Amniotic epithelial cell (primary cell): ENCODE measurements around the gene PPA2.

Source experiments
- DNase-seq: peaks from one replicate; pipeline ENCODE4 v3.0.0-alpha.2; 2010; ENCODE audit warnings: low read depth

Gene PPA2

DNA sequence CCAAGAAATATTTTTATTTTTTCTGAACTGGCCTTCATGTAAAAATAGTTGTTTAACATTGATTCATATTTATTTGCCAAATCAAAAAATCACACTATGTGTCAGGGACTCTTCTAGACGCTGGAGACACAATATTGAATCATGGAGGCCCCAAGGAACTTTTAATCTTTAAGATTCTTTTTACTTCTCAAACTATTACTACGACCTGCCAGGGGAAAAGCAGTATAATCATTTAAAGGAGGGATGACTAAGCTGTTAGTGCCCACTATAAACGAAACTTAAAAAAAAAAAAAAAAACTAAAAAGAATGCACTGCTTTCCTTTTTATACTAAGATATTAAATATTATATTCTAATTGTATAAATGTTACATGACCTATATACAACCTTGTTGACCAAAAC is 84.7 kb downstream of the PPA2 start:
- peak; percentile 25 for DNase-seq

DNA sequence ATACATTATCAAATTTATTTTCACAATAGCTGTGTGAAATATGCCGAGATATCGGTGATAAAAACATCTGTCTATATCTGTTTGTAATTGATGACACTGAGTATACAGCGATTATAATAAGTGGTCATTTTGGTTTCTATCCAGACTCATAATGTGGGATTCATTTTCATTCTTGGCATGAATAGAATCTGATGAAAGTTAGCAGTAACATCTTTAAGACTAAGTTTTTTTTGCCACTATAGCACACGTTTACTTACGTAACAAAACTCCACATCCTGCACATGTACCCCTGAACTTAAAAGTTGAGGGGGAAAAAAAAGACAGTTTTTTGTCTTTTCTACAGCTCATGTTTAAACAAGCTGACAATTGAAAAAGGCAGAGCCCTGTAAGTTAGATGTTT is 86.4 kb downstream of the PPA2 start:
- no peak for DNase-seq

DNA sequence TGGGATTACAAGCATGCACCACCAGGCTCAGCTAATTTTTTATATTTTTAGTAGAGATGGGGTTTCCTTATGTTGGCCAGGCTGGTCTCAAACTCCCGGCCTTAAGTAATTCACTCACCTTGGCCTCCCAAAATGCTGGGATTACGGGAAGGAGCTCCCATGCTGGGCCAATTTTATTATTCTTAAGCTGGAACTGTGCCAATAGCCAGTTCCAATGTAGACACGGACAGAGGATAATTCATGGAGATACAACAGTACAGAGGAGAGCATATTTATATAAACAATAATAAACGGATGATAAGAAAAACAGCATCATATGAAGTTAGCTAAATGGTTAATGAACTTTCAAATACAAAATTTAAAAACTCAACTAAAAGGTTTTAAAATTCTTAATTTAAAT is 87.8 kb downstream of the PPA2 start:
- no peak for DNase-seq

DNA sequence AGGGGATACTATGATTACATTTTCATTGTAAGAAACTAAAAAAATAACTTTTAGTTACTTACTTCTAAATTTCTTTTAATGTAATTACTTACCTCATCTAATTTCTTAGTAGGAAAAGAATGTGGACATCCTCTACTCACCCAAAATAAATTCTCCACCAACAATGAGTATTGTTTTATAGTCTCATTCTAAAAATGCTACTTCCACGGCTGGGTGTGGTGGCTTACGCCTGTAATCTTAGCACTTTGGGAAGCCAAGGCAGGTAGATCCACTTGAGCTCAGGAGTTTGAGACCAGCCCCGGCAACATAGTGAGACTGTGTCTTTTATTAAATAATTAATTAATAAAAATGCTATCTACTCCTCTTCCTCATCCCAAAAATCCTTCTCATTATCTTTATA is 99.8 kb downstream of the PPA2 start:
- DNase-seq: no peak

DNA sequence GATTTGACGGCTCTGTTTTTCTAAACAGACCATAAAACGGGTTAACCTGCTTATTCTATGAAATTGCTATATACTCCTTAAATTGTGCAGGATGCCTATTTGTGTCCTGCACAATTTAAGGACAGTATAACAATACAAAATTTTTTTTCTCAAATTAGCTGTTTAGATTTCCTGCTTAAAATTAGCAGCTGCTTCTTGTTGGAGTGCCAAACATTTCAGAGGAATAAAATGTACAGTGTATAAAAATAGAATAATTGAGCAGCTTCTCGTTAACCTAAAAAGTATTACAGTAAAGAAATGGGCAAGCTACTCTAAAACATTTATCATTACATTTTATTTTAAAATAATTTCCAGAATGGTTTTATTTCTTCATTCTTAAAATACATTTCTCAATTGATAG is 100.5 kb downstream of the PPA2 start:
- DNase-seq: no peak

DNA sequence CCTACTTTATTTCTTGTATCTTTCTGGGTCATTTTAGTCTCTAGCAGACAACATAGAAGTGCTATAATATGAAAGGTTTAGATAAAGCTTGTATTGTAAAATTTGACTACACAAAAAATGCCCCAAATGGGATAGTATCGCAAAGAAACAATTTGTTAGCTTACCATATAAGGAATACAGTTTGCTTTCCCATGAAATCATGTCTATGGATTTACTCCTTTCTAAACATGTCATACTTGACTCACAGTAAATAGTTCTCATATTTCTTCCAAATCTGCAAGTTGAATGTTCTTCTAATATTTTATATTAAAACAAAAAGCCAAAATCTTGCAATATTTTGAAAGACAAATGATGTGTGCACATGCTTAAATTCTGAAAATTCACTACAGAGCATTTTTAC is 103.9 kb downstream of the PPA2 start:
- peak; percentile 3 for DNase-seq

DNA sequence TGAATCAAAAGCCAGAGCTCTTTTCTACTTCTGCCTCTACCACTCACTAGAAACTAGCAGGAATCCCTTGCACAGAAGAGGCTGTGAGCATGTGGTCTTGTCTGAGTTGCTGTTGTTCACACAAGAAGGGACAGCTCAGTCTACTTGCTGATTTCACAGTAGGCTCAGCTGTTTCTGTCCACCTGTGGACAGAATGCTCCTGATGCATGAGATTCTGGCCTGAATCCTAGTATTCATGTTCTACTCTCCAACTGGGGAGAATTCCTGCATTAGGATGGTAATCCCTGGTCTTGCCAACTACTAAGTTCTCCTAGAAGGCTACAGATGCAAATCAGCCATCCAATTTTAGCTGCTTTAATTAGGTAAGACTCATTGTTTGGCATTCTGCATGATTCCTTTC is 112.8 kb downstream of the PPA2 start:
- DNase-seq: no peak

DNA sequence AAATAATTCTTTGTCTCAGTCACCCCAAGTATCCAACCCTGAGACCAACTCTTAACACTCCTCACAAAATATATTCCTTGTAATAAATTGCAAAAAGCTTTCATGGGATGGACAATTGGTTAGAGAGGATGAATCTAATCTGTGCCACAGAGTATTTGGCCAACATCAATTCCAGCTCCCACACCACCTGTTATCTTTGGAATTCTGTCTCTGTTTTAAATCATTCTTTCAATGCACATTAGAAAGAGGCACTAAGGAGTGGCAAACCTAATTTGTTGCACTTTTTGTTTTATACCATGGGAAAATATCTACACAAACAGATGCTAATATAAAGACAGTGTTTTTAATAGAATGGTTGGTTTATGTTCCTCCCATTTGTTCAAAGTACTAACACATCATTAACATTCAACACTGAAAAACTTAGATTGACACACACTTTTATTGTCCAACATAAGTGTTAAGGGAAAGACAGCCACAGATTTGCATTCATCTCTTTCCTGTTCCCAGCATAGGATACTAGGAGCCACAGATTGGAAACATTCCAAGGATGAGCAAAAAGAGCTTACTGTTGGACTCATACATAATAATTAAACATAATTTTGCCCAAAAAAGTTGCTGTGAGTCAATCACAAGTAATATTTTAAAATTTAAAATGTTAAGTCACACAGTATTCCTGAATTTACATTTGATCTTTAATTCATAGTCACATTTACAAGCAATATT is 116.4 kb downstream of the PPA2 start:
- no peak for DNase-seq

DNA sequence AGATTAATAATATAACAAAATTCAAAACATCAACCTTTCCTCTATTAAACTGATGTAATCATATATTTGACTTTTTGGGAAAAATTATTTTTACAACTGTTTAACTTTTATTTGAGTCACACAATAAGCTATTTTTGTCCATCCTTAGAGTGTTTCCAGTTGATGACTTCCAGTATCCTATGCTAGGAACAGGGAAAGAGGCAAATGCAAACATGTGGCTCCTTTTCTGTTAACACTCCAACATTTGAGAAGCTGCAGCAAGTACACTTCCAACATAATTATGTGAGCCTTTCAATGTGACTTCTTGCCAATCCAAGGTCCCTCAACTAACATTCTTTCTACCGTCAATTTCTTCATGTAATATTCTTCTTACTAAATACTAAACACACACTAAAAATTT is 117.7 kb downstream of the PPA2 start:
- DNase-seq: no peak

DNA sequence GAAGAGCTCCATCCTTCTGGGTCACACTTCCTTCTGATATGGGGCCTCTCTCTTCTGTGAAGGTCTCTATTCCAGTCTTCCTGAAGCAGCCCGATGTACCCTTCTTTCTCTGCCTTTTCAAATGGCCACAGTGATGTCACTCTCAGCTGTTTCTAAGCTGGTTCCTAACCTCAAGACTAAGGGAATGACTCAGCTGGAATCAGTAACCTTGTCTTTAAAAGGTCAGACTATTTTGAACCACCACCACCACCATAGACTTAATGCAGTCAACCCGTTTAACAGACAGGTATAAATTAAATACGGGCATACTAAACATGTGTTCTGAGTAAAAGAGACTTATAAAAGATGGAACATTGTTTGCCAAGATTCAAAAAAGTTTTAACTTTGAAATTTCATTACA is 121.0 kb downstream of the PPA2 start:
- peak; percentile 31 for DNase-seq

DNA sequence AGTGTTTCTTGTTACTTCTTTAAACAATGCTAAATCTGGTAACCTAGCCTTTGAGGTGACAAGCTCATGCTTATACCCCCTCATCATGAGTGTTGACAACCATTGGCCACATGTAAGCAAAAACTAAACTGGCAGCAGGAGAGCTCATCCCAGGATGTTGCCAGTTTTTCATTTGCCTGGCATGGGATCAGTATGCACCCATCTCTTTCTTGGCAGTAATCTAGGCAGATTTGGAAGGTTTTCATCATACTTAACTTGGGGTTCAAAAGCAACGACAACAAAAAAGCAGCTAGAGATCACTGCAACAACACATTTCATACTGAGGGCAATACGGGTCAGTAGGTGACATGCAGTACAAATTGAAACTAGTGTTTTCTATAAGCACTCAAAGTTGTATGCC is 122.0 kb downstream of the PPA2 start:
- no peak for DNase-seq

DNA sequence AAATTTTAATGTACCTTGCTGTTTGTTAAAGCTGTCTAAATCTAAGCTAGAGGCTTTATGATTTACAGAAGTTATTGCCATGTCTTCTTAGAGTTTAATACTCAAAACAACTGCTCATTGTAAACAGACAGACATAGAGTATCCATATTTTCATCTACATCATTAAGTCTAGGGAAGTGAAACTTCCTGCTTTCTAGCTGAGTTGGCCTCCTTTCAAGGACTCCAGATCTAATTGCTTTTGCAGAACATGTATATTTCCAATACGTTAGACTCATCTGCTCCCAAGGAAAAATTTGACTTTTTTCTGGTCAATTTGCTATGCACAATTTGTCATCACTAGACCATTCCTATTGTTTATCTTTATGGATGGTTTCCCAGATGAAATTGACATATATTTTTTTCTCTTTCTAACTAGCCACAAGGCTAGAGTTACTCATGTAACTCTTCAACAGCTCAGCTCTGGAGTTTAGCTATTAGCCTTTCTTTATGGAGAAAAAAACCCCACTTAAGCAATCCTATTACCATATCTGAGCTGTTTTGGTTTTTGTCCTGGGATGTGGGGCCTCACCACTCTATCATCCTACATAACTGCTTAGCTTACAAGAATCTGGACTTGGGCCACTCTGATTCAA is 122.9 kb downstream of the PPA2 start:
- DNase-seq: peak; percentile 49

DNA sequence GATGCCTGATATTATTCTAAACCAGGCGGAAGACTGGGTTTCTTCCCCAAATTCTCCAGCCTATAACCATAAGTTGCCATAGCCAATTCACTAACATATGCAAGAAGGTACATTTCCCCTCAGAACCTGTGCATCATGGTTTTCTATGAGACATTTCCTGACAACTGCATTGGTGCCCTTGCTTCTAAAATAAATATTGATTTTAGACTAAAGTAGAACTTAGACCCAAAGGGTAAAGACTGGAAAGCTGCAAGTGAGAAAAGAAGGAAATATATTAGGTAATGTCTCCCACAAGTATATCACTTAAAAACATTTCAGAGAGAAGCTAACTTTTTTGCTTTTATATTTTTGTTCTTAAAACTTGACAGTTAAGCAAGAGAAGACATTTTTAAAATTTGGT is 125.1 kb downstream of the PPA2 start:
- no peak for DNase-seq

DNA sequence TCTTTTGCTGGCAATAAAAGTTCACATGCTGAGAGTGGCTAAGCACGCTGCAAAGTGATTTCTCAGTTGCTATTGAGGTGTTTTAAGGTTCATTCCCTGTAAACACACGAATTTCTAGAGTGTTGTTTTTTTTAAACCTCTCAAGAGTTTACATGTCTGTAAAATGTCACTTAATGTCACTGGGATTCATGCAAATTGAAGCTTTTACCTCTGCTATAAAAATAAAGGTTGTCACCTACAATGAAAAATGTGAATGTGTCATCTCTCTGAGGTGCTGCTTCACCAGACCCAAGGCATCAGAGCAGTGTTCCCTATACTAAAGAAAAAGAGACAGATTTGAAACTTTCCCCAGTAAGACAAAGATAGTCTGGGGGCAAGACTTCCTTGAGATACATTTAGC is 127.0 kb downstream of the PPA2 start:
- DNase-seq: no peak

DNA sequence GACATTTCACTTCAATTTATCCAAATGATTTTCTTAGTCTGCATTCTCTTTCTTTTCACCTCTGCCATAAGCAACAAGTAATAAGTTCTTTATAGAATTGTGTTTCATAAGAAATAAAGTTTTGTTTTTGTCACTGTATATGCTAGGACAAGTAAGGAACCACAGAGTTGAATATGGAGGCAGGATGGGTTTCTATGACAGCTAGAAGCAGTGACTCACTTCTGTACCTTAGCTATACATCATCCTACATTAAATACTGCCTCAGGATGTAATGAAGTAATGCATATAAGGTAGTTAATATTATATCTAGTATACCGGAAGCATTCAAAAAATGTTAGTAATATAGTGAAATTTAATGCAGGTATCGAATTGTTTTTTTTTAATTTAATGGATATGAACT is 128.0 kb downstream of the PPA2 start:
- DNase-seq: no peak

DNA sequence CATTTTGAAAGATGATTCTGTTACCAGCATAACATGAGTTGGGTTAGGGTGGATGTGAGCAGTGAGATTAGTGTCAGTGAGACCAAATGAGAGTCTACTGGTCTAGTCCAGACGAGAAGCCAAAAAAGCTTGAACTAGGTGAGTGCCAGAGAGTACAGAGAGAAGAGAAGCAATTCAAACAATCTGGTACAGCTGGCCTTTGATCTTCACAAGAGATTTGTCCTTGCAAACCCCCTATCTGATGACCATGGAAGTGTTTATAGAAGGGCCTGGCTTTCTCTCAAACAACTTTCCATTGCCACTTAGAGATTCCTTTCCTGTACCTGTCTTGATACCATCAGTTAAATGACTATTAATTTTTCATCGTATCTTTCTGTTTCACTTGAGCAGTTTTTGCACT is 128.5 kb downstream of the PPA2 start:
- DNase-seq: no peak

DNA sequence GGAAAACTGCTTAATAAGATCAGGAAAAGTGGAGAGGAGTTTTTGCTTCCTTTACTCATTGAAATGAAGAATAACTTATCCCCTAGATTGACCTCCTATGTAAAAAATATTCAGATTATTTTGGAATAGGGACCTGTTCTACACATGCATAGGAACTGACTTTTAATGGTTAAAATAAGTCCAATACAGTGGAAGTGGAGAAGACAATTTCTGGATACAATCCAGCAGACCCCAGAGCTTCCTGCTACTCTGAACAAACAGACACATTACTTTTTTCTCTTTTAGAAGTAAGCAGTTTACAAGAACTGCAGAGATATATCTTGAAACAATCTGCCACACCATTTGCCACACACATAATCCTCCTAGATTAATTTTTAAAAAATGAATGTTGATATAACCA is 129.7 kb downstream of the PPA2 start:
- DNase-seq: no peak

DNA sequence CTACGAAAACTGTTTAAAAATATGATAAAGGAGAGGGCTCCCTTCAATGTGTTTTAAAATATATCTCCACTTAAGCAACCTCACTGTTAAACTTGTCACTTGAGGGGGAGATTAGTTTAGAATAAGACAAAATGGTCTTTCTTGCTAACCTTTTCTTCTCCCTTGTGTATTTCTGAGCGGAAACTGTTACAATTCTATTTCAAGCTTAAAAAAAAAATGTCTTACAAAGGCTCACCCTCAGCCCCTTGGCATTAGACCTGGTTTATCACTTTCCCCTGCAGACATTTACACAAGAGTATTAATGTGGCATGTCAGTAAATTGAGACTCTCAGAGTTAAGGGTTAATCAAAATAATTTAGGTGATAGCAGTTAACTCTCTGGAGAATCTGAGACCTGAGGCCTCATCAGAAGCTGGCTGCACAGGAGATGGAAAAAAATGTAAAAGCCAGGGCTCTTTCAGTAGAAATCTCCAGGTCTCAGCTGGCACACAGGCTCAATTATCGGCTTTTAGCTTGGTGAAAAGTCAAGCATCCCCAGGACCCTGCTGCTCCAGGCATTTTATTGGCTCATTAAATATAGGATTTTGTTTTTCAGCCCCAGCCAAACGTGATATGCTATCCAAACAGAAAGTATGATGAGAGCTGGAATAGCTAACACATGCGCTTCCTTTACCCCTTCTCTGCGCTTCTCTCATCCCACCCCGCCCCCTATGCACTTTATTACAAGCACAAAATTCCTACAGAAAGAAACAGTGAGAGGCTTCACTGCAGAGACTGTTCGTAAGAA is 130.5 kb downstream of the PPA2 start:
- peak; percentile 2 for DNase-seq

DNA sequence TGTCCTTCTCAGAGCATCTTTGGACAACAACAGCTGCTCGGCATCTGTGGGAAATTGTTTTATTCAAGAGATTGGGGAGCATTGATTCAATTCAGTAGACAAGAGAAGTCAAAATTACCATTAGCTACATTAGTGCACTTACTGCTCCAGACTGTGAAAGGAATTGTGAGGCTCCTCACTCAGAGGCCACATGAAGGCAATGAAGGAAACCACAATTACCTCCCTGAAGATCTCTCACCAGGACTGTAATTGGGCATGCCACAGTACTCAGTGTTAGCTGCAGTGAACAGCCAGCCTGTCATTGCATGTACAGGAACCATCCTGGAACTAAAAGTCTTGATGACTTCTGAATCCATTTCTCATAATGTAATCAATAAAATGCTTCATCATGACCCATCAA is 144.8 kb downstream of the PPA2 start:
- no peak for DNase-seq

DNA sequence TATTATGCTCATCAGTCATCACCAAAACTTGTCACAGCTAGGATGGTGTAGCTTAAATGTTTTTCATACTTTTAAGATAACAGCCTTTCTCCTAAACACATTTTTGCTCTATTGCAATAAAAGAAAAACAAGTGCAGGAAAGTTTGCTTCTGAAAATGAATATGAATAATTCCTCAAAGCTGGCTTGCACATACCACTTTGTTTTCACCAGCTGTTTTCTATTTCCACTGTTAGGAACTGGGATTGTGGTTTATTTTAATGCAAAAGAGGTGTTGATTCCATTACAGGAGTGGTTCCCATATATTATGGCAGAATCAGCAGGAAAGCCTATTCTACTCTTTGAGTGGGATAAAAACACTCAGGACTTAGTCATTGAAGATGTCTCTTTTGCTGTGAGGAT is 145.9 kb downstream of the PPA2 start:
- DNase-seq: no peak

DNA sequence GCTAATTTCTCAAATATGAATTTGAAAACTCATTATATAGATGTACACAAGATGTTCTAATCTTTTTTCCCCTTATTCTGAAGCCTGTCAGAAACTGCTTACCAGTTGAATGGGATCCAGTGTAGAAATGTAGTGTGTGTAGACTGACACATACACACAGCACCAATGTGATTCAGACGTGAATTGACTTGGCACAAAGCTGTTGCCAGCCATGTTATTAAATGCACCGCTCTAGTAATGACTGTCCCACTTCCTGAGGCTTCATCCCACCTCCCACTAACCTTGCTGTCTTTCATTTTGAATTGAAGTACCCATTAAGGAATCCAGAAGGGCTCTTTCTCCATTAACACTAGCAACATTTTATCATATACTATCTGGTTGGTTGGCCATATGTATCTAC is 146.6 kb downstream of the PPA2 start:
- DNase-seq: no peak
